HepG2 (cell line): ENCODE data around the gene SCN4B. TPM values are rescaled to one million over a fixed set of nuclear protein-coding genes. Genes with fewer than 3 reads are reported as not detected.

Experiments
- BATF2 ChIP-seq: sonication (generic); formaldehyde crosslinking; IDR thresholded peaks from 2 replicates; pipeline ENCODE4 v1.8.0; 2022; ENCODE audit warnings: mild to moderate bottlenecking, missing genetic modification reagents, moderate library complexity
- FOSL1 ChIP-seq: sonication (generic); formaldehyde crosslinking; IDR thresholded peaks from 2 replicates; pipeline ENCODE4 v1.9.0; 2021; ENCODE audit warnings: missing genetic modification reagents, borderline replicate concordance
- FOSL2 ChIP-seq: sonication (generic); formaldehyde crosslinking; IDR thresholded peaks from 2 replicates; pipeline ENCODE4 v1.4.0; 2020; ENCODE audit warnings: missing genetic modification reagents
- GZF1 ChIP-seq: sonication (generic); formaldehyde crosslinking; IDR thresholded peaks from 2 replicates; pipeline ENCODE4 v1.5.1; 2020; ENCODE audit warnings: mild to moderate bottlenecking, missing genetic modification reagents
- MAFK ChIP-seq, 2 experiments: IDR thresholded peaks in 1 of 2; conservative IDR thresholded peaks in 1 of 2; 2 replicates each; pipeline ENCODE4 v1.6.1; 2011; ENCODE audit warnings: improper control_type of control experiment in 2 of 2, low read length in 2 of 2
- MBNL3 ChIP-seq: fragments of 250-450 bp; sonication (Bioruptor Pico); conservative IDR thresholded peaks from 2 replicates; pipeline ENCODE4 v1.8.0; 2022; ENCODE audit warnings: mild to moderate bottlenecking, inconsistent platforms
- MTF2 ChIP-seq: sonication (generic); formaldehyde crosslinking; IDR thresholded peaks from 2 replicates; pipeline ENCODE4 v1.5.0; 2020; ENCODE audit warnings: missing genetic modification reagents, borderline replicate concordance
- NFATC3 ChIP-seq: sonication (generic); formaldehyde crosslinking; IDR thresholded peaks from 2 replicates; pipeline ENCODE4 v1.5.1; 2020; ENCODE audit warnings: mild to moderate bottlenecking, missing genetic modification reagents
- NR0B2 ChIP-seq: sonication (generic); formaldehyde crosslinking; IDR thresholded peaks from 2 replicates; pipeline ENCODE4 v1.4.0; 2020; ENCODE audit warnings: mild to moderate bottlenecking, missing genetic modification reagents
- ONECUT2 ChIP-seq: sonication (generic); formaldehyde crosslinking; IDR thresholded peaks from 2 replicates; pipeline ENCODE4 v1.4.0; 2020; ENCODE audit warnings: missing genetic modification reagents
- PATZ1 ChIP-seq: sonication (generic); formaldehyde crosslinking; IDR thresholded peaks from 2 replicates; pipeline ENCODE4 v1.4.0; 2020; ENCODE audit warnings: missing genetic modification reagents
- PHF5A ChIP-seq: IDR thresholded peaks from one replicate; pipeline ENCODE4 v1.6.1; 2018; ENCODE audit warnings: low read depth, missing genetic modification reagents; ENCODE audit not compliant: unreplicated experiment
- SAFB2 ChIP-seq: sonication (generic); formaldehyde crosslinking; IDR thresholded peaks from 2 replicates; pipeline ENCODE4 v1.5.1; 2020; ENCODE audit warnings: missing genetic modification reagents, low read depth, mild to moderate bottlenecking, borderline replicate concordance
- SOX5 ChIP-seq: IDR thresholded peaks from 2 replicates; pipeline ENCODE4 v1.6.1; 2016; ENCODE audit warnings: borderline replicate concordance
- STAT5B ChIP-seq: sonication (generic); formaldehyde crosslinking; IDR thresholded peaks from 2 replicates; pipeline ENCODE4 v1.4.0; 2020; ENCODE audit warnings: missing genetic modification reagents
- TBP ChIP-seq: sonication (generic); formaldehyde crosslinking; IDR thresholded peaks from 2 replicates; pipeline ENCODE4 v1.5.0; 2020; ENCODE audit warnings: missing genetic modification reagents
- THYN1 ChIP-seq: sonication (generic); formaldehyde crosslinking; IDR thresholded peaks from 2 replicates; pipeline ENCODE4 v1.8.1; 2023; ENCODE audit warnings: low read depth, mild to moderate bottlenecking, moderate library complexity, missing genetic modification reagents, borderline replicate concordance
- YEATS2 ChIP-seq: sonication (generic); formaldehyde crosslinking; IDR thresholded peaks from 2 replicates; pipeline ENCODE4 v1.4.0; 2020; ENCODE audit warnings: missing genetic modification reagents, borderline replicate concordance
- ZBTB2 ChIP-seq: sonication (generic); formaldehyde crosslinking; IDR thresholded peaks from 2 replicates; pipeline ENCODE4 v1.8.0; 2022; ENCODE audit warnings: low read depth, missing genetic modification reagents
- ZNF333 ChIP-seq: sonication (generic); formaldehyde crosslinking; IDR thresholded peaks from 2 replicates; pipeline ENCODE4 v1.4.0; 2020; ENCODE audit warnings: mild to moderate bottlenecking, missing genetic modification reagents, borderline replicate concordance
- ZNF34 ChIP-seq: sonication (generic); formaldehyde crosslinking; IDR thresholded peaks from 2 replicates; pipeline ENCODE4 v1.4.0; 2020; ENCODE audit warnings: mild to moderate bottlenecking, missing genetic modification reagents, borderline replicate concordance
- polyA plus RNA-seq, 8 experiments: library from polyadenylated mRNA; depleted of rRNA in 3 of 8; stranded (reverse) in 7 of 8; unstranded in 1 of 8; fragments of >200 nt; fragmentation: Illumina TruSeq in 4 of 8; extraction: Trizol in 4 of 8; gene quantifications; 2 replicates each; pipeline versions ENCODE4 v1.2.1 to v1.2.3, GENCODE V29; 2011 to 2016; ENCODE audit warnings: low read depth in 4 of 8, missing spikeins in 1 of 8, mixed read lengths in 1 of 8; ENCODE audit not compliant: insufficient read depth in 1 of 8
- total RNA-seq, 5 experiments: library from RNA; depleted of rRNA; stranded (reverse); fragments of >200 nt; fragmentation: Illumina TruSeq; extraction: Trizol; gene quantifications; 2 replicates each; pipeline ENCODE4 v1.2.3, GENCODE V29; 2016; ENCODE audit warnings: low read depth in 1 of 5
- TF ChIP-seq, protein P1 (sequence below): sonication (generic); formaldehyde crosslinking; IDR thresholded peaks from 2 replicates; pipeline ENCODE4 v1.9.0; 2021; ENCODE audit warnings: missing genetic modification reagents, mild to moderate bottlenecking, borderline replicate concordance

The SCN4B gene
- total and polyA plus RNA-seq, 2 of the 13 experiments (the other 11 are each of a cell fraction or from before 2014, with no cell fraction given), result 0.04 to 0.29 TPM

GRCh38 chr11:118095967-118096367, 56.7 kb downstream of the SCN4B start (continued):
- TF ChIP-seq MTF2 (no peak), ZBTB2 (CRISPR knock-in tag) (no peak), STAT5B (no peak), TBP (CRISPR knock-in tag) (no peak), NFATC3 (CRISPR knock-in tag) (no peak), ZNF333 (CRISPR knock-in tag) (no peak), MBNL3 (CRISPR knock-in tag) (no peak), GZF1 (CRISPR knock-in tag) (0 out of 2 replicates have a peak, but pooled peaks have one; percentile 35), SOX5 (peak; percentile 92), MAFK (conservative IDR thresholded peaks at IDR 0.05 in 1 of 2, IDR thresholded peaks at IDR 0.05 in 1 of 2; ENCODE audit: low read length in 2 of 2) (no peak), NR0B2 (no peak), PHF5A (CRISPR knock-in tag) (no peak), SAFB2 (no peak), ZNF34 (0 out of 2 replicates have a peak, but pooled peaks have one; percentile 70), THYN1 (0 out of 2 replicates have a peak, but pooled peaks have one; percentile 60), FOSL1 (CRISPR knock-in tag) (no peak), YEATS2 (no peak), FOSL2 (CRISPR knock-in tag) (peak; percentile 59), BATF2 (CRISPR knock-in tag) (no peak), ONECUT2 (0 out of 2 replicates have a peak, but pooled peaks have one; percentile 23), PATZ1 (CRISPR knock-in tag) (0 out of 2 replicates have a peak, but pooled peaks have one; percentile 14)
- TF ChIP-seq, protein P1, sequence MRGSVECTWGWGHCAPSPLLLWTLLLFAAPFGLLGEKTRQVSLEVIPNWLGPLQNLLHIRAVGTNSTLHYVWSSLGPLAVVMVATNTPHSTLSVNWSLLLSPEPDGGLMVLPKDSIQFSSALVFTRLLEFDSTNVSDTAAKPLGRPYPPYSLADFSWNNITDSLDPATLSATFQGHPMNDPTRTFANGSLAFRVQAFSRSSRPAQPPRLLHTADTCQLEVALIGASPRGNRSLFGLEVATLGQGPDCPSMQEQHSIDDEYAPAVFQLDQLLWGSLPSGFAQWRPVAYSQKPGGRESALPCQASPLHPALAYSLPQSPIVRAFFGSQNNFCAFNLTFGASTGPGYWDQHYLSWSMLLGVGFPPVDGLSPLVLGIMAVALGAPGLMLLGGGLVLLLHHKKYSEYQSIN (CRISPR knock-in tag), result no peak
